HG03460 (cell line): ENCODE measurements around the gene KANK4.
"Not testable (repeated sequence)": the region's sequence is repeated elsewhere in the genome, so short reads cannot be mapped to it uniquely, and the experiment has no call there.

ENCODE experiments used
- ATAC-seq: cut with Tn5 transposase; IDR thresholded peaks from one replicate; pipeline ENCODE4 v1.9.1; 2021; ENCODE audit not compliant: unreplicated experiment

The KANK4 gene

GRCh38 chr1:62276791-62277190 is 42.4 kb downstream of the KANK4 start:
- ATAC-seq: no peak

GRCh38 chr1:62274496-62275485 is 44.4 kb downstream of the KANK4 start:
- ATAC-seq: no peak

- no peak for ATAC-seq
These were observed 45.3 kb downstream of the KANK4 start for GRCh38 chr1:62273953-62274352.

GRCh38 chr1:62271948-62272728 is 47.1 kb downstream of the KANK4 start:
- peak; percentile 92 for ATAC-seq

GRCh38 chr1:62271134-62271533 is 48.1 kb downstream of the KANK4 start:
- ATAC-seq: no peak

- no peak for ATAC-seq
These were observed 49.3 kb downstream of the KANK4 start for GRCh38 chr1:62269851-62270495.

GRCh38 chr1:62269439-62269838 is 49.8 kb downstream of the KANK4 start:
- ATAC-seq: no peak

- ATAC-seq: no peak
These were observed 50.9 kb downstream of the KANK4 start for GRCh38 chr1:62268315-62268714.

- ATAC-seq: no peak
These were observed 53.0 kb downstream of the KANK4 start for GRCh38 chr1:62265956-62266935.

GRCh38 chr1:62263814-62264353 is 55.4 kb downstream of the KANK4 start:
- no peak for ATAC-seq

GRCh38 chr1:62263006-62263813 is 56.0 kb downstream of the KANK4 start:
- ATAC-seq: no peak

GRCh38 chr1:62260688-62261087 is 58.5 kb downstream of the KANK4 start:
- ATAC-seq: no peak

- ATAC-seq: no peak
These were observed 59.7 kb downstream of the KANK4 start for GRCh38 chr1:62259551-62259950.

GRCh38 chr1:62250126-62250726 is 69.0 kb downstream of the KANK4 start:
- no peak for ATAC-seq

GRCh38 chr1:62247391-62248168 is 71.7 kb downstream of the KANK4 start:
- no peak for ATAC-seq

GRCh38 chr1:62245201-62245600 is 74.0 kb downstream of the KANK4 start:
- ATAC-seq: no peak

GRCh38 chr1:62244380-62244779 is 74.9 kb downstream of the KANK4 start:
- not testable (repeated sequence) for ATAC-seq
